ENCODE results near the gene LEF1. TPM values are rescaled to one million over a fixed set of nuclear protein-coding genes. Genes with fewer than 3 reads are reported as not detected.

LEF1 gene
- total RNA-seq, 1 donor from 2014 or later: 0.41 TPM

DNA sequence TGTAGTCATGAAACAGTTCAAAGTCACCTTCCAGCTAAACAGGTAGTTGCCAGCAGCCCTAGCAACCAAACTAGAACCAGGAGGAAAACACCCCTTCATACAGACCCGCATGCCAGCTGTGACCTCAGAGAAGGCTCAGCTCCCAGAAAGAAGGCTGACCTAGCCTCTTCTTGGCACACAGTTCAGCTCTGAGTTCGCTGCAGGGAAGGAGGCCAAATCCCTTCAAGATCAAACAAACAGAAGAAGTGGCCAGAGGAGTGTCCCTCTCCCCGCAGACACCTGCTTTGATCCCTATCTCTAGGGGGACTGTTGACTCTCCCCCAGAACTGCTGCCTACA is 123.1 kb downstream of the LEF1 start:
- H3K27ac ChIP-seq (replicated peaks): no peak overlapping the region
- peaks cover 5% of the 10 kb centered on the region for H3K4me1 ChIP-seq
- no peaks in the 10 kb centered on the region for H3K36me3 ChIP-seq
- TF ChIP-seq, protein P1, sequence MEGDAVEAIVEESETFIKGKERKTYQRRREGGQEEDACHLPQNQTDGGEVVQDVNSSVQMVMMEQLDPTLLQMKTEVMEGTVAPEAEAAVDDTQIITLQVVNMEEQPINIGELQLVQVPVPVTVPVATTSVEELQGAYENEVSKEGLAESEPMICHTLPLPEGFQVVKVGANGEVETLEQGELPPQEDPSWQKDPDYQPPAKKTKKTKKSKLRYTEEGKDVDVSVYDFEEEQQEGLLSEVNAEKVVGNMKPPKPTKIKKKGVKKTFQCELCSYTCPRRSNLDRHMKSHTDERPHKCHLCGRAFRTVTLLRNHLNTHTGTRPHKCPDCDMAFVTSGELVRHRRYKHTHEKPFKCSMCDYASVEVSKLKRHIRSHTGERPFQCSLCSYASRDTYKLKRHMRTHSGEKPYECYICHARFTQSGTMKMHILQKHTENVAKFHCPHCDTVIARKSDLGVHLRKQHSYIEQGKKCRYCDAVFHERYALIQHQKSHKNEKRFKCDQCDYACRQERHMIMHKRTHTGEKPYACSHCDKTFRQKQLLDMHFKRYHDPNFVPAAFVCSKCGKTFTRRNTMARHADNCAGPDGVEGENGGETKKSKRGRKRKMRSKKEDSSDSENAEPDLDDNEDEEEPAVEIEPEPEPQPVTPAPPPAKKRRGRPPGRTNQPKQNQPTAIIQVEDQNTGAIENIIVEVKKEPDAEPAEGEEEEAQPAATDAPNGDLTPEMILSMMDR (IDR thresholded peaks at IDR 0.05; ENCODE audit: borderline replicate concordance): no peak
- H3K9me3 ChIP-seq (replicated peaks): no peaks in the 10 kb centered on the region
- no peak for DNase-seq
- no peaks in the 10 kb centered on the region for H3K27me3 ChIP-seq (ENCODE audit: low read depth)
- intact Hi-C loops (cut with micrococcal nuclease): no loop called here
- no peak overlapping the region for H3K4me3 ChIP-seq

DNA sequence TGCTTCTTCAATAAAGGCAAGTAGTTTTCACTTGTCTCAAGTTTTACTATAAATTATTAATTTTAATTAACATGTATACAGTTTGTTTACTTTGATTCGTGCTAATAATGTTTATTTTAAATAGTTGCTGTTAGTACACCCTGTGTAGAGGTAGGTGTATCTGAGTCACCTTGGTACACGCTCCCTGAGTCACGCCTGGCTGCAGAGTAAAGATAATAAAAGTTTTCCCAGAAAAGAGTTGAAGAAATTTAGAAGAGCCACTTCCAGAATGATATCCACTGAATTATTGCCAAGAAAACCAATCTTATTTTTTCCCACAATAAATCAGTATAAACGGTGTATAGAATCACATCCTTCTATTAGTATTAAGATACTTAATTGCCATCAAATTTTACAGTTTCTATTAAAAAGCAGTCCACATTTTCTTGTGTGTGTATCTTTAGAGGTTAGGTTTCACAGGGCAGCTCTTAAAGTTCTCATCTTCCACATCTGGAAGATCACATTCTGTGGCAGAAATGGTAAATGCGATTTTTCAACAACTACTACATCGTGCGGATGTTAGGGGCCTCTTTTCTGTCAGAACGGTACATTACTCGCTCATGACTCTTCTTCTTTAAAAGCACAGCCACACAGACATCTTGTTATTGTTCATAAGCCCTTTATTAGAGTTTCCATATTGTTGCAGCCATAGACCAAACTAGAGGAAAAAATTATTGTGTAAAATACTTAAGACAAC is 123.6 kb downstream of the LEF1 start:
- Histone ChIP-seq H3K9me3 (replicated peaks) (no peaks in the 10 kb centered on the region), H3K27ac (replicated peaks) (no peak overlapping the region), H3K4me3 (no peak overlapping the region), H3K36me3 (no peaks in the 10 kb centered on the region), H3K4me1 (peaks cover 5% of the 10 kb centered on the region), H3K27me3 (ENCODE audit: low read depth) (no peaks in the 10 kb centered on the region)
- intact Hi-C loops (cut with micrococcal nuclease): no loop called here
- DNase-seq: no peak
- TF ChIP-seq, protein P1 (IDR thresholded peaks at IDR 0.05; ENCODE audit: borderline replicate concordance): no peak

DNA sequence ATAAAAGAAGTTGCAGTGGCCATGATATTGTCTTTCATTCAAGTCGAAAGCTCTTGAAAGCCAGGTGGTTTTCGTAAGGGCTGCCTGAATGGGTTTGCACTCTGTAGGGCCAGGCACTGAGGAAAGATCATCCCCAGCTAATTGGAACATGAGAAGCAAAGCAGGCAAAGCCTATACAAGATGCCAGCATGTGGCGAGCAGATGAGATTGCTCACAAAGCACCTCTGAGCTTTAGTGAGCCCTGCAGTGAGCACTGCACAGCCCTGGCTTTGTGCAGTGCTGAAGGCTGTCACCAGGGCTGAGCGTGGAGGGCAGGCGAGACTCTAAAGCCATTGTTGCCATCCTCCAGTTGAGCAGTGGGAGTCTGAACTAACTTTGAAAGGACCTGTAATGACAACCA is 125.2 kb downstream of the LEF1 start:
- TF ChIP-seq, protein P1 (IDR thresholded peaks at IDR 0.05; ENCODE audit: borderline replicate concordance): no peak
- Histone ChIP-seq H3K4me3 (no peak overlapping the region), H3K36me3 (no peaks in the 10 kb centered on the region), H3K4me1 (peaks cover 5% of the 10 kb centered on the region), H3K9me3 (replicated peaks) (no peaks in the 10 kb centered on the region), H3K27me3 (ENCODE audit: low read depth) (no peaks in the 10 kb centered on the region), H3K27ac (replicated peaks) (no peak overlapping the region)
- no peak for DNase-seq
- intact Hi-C loops (cut with micrococcal nuclease): no loop called here

DNA sequence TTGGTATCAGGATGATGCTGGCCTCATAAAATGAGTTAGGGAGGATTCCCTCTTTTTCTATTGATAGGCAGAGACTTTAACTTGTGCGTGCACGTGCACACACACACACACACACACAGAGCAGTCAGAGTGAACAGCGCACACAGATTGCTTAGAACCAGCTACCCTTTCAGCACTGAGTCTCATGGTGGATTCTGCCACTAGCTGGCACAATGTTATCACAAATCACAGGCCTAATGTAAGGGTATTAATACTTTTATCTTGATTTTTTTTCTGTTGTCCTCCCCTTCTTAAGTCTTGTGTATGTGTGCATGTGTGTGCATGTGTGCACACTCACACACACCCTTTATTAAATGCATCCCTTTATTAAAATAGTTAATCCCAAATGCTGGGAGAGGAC is 125.8 kb downstream of the LEF1 start:
- Histone ChIP-seq H3K4me1 (peaks cover 5% of the 10 kb centered on the region), H3K27ac (replicated peaks) (no peak overlapping the region), H3K27me3 (ENCODE audit: low read depth) (no peaks in the 10 kb centered on the region), H3K4me3 (no peak overlapping the region), H3K9me3 (replicated peaks) (no peaks in the 10 kb centered on the region), H3K36me3 (no peaks in the 10 kb centered on the region)
- DNase-seq: no peak
- TF ChIP-seq, protein P1 (IDR thresholded peaks at IDR 0.05; ENCODE audit: borderline replicate concordance): no peak
- intact Hi-C loops (cut with micrococcal nuclease): no loop called here

DNA sequence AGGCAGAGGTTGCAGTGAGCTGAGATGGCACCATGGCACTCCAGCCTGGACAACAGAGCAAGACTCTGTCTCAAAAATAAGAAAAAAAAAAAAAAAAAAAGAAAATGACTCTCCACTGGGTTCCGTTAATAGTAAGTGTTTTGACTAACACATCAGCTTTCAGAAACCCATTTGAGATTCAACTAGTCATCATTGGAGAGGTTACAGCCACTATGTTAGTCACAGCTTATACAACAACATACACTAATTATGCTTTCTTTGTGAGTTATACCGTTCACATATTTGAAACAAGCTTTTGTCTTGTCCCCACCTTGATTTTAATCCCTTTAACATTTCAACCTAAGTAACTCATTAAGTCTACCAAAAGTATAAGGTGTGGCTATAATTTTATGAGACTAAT is 130.8 kb downstream of the LEF1 start:
- intact Hi-C loops (cut with micrococcal nuclease): no loop called here
- Histone ChIP-seq H3K27me3 (ENCODE audit: low read depth) (no peaks in the 10 kb centered on the region), H3K4me1 (peaks cover 14% of the 10 kb centered on the region)

More for the DNA sequence above, 130.8 kb downstream of the LEF1 start:
- H3K9me3 ChIP-seq (replicated peaks): no peaks in the 10 kb centered on the region
- TF ChIP-seq, protein P1 (IDR thresholded peaks at IDR 0.05; ENCODE audit: borderline replicate concordance): no peak
- DNase-seq: no peak
- no peak overlapping the region for H3K27ac ChIP-seq (replicated peaks)
- H3K4me3 ChIP-seq: no peak overlapping the region
- H3K36me3 ChIP-seq: peaks cover 31% of the 10 kb centered on the region
